HuH-7.5 (cell line): Measurements from ENCODE around the gene SSX2IP.
"Not testable (repeated sequence)": the region's sequence is repeated elsewhere in the genome, so short reads cannot be mapped to it uniquely, and the experiment has no call there.

Experiments
- DNase-seq: peaks from one replicate; pipeline ENCODE4 v3.0.0; 2011; ENCODE audit warnings: low spot score

Gene SSX2IP

DNA sequence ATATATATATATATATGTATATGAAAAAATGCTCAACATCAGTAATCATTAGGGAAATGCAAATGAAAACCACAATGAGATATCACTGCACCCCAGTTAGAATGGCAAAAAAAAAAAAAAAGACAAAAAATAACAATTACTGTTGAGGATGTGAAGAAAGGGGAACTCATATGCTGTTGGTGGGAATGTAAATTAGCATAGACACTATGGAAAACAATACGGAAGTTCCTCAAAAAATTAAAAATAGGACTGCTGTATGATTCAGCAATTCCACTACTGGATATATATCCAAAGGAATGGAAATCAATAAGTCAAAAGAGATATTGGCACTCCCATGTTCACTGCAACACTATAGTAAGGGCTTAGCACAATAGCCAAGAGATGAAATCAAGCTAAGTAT lies 74.5 kb downstream of the SSX2IP start:
- no peak for DNase-seq

DNA sequence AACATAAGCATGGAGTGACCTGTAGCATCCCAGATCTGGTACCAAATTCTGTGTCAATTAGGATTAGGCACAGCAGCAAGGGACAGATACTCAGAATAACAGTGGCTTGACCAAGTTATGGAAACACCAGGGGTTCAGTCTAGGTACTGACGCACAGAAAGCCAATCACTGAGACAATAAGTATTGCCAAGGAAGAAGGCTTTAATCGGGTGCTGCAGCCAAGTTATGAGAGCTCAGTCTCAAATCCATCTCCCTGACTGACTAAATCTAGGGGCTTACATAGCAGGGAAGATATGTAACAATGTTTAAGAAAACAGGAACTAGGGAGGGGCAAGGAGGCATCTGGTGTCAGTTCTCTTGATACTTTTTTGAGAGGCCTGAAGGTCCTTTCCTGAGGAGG lies 76.4 kb downstream of the SSX2IP start:
- DNase-seq, result no peak

DNA sequence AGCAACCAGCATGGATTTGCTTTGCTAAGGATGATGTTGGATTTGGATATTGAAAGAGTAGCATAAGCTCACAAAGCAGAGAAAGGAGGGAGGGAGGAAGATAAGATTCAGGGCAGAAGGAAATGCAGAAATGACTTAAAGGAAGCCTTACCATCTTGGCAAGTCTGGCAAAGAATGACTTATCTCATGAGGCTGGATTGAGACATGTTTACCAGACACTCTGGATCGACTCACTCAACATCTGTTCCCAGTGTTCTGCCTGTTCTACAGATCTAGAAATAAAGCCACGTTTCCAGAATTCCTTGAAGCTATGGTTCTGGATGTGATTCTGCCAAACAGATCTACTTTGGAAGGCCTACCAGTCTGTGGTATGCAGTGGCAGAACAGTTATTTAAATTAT lies 77.2 kb downstream of the SSX2IP start:
- DNase-seq, result no peak

DNA sequence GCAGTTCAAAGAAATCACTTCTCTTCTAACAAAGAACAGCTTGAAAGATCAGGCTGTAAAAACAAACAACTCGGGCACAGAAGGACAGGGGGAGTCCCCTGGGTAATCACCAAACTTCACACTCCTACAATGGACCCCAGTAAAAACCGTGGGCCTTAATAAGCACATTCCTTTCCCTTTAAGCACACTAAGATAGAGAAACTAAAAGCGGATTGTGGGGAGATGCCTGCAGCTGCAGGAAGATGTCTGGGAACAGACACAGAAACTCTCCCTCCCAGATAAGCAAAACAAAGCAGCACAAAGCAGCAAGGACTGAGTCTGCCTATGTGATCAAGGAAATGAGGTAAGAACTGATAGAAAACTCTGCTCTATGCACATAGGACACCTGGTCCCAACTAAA lies 78.5 kb downstream of the SSX2IP start:
- DNase-seq, result no peak

DNA sequence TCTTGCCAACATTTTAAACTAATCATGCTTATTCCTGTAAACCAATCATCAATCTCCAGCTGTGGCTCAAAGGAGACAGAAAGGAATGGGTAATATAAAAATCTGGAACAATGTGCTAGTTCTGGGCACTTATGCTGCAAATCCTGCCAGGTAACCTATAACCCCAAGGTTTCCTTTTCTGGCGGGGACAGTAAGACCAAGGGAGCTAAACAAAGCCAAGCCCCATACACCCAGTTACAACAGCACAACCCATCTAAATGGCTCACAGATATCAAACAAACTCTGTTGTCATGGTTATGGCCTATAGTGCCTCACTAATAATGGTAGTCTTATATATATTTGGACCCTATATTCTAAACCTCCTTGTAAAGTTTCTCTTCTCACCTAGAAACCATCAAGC lies 79.2 kb downstream of the SSX2IP start:
- DNase-seq, result no peak

DNA sequence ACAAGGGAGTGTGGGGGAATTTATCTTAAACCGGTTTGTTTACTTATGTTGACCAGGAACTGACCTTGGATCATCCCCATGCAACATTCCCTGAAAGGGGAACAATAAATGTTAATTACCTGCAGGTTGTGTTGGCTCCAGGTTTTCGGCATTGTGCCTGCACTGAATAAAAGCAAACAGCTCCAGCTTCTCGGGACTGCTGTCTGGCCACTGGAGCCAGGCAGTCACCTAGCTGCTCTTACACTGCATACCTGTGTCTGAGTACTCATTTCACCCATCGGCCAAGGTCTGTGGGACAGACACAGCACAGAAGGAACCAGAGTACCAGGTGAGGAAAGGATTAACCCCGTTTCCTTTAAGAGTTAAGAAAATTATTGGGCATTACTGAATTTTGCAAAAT lies 83.3 kb downstream of the SSX2IP start:
- no peak for DNase-seq

DNA sequence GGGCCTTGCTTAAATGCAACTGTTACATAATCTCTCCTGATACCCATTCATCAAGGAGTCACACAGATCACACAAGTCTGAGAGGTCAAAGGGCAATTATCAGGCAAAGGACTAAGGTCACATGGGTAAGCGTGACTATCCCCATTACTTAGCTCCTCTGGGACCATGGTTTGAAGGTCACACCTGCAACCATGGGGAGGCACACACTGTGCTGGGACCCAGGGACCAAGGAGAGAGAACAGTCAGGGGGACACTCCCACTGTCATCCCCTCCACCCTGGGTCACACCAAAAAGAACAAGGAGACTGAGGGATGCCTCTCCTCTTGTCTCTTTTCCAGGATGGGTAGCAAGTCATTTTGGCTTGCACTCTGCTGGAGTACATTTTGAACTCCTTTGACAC lies 85.1 kb downstream of the SSX2IP start:
- DNase-seq, result no peak

DNA sequence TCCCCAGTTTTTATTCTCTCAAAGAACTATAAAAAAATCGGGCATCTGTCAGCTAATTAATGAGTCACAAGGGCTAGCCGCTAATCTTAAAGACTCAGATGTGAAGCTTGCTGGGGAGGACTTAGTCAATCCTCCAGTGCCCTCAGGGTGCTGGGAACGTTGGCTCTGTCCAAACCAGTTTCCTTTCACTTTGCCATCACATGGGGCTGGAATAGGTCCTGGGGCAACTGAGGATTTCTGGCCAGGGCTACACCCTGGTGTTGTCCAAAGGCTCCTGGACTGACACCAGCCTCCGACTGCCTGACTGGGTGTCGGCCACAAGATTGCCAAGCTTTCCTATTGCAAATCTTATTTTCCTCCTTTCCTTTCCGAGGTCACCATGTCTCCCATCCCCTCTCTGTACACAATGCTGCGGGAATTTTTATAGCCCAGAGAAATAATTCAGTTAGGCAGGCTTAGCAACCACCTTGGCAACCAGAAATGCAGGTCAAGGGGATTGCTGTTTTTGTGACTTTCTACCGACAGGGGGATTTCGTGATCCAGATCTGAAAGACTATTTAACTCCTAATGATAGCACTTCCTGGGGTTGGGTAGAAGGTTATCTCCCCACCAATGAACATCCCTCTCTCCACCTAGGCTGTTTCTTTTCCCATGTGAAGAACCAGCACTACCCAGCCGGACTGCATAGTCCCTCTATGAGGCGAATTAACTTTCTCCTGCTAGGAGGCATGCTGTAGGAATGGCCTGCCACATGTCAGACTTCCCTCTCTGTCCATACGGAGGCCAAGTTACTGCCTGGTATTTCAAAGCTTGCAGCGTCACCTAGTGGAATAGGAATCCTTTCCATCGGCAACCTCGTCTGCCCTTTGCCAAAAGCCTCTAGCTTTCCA lies 86.1 kb downstream of the SSX2IP start:
- DNase-seq, result no peak

DNA sequence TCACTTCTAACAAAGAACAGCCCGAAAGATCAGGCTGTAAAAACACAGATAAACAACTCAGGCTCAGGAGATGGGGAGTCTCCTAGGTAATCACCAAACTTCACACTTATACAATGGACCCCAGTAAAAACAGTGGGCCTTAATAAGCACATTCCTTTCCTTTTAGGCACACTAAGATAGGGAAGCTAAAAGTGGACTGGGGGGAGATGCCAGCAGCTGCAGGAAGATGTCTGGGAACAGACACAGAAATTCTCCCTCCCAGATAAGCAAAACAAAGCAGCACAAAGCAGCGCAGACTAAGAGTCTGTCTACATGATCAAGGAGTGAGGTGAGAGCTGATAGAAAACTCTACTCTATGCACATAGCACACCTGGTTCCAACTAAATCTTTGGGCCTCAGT lies 87.0 kb downstream of the SSX2IP start:
- no peak for DNase-seq

DNA sequence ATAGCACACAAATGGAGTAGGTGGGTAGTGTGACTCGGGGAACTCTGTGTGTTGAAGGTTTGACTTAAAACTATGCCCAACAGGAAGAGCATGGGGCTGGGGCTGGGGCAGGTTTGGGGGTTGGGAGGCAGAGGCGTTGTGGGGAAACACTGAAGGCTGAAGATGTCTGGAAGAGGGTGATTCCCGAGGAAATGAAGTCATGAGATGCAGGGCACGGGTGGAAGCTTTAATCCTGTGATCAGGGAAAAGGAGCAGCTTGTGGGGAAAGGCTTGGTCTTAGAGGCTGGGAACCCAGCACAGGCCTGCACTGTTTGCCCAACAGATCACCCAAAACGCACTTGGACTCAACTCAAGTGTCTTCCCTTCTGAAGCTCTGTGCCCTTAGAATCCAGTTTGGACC lies 89.5 kb downstream of the SSX2IP start:
- DNase-seq, result no peak

DNA sequence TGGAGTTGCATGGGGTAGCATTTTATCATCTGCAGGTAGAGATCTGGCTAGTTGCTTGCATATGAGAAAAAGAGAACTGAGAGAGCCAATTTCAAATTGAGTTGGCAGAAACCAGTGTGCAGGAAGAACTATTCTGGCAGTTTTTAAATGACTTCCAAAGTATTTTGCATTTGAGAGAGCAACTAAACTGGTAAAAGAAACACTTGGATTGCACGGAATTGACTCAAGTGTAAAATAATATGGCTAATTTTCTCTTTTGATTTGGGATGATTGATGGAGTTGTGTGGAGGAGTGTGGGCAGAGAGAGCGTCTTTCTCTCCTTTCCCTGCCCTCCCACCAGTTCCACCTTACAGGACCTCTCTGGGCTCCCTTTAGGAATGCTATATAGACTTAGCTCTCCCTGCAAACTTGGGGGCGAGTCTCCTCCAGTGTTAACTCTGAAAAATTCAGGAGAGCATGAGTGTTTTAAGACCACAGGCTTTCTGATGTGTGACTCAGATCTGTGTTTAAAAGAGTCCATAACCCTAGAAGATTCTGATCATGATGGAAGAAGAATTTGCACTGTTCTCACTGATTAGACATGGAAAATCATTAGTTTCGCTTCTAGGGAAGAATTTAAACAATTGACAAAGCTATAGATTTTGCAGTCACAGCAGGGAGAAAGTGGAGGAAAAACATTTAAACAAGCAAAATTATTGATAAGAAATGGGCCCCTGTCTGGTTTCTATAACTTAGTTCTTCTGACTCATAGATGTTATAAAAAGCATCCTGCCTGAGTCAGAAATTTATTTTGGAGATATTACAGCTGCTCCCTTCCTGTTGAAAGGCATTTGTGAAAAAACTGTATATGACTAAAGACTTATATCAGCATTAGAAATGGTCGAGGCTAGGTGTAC lies 91.2 kb downstream of the SSX2IP start:
- DNase-seq, result no peak

DNA sequence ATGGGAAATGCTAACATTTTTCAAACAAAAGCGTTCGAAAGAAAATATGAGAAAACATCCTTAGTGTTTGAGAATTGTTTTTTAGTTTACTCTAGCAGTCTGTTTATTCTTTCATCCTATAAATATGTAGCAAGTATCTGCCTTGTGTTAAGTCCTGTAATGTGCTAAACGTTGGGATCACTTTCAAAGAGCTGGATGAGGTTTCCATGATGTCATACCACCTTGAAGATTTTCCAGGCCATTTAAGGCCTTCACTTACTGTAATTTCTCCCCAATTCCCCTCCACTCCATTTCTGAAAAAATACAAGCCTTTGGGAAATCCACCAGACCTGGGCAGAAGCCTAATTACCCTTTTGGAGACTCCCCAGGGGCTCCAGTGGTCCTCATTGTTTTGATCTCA lies 91.8 kb downstream of the SSX2IP start:
- DNase-seq, result no peak

DNA sequence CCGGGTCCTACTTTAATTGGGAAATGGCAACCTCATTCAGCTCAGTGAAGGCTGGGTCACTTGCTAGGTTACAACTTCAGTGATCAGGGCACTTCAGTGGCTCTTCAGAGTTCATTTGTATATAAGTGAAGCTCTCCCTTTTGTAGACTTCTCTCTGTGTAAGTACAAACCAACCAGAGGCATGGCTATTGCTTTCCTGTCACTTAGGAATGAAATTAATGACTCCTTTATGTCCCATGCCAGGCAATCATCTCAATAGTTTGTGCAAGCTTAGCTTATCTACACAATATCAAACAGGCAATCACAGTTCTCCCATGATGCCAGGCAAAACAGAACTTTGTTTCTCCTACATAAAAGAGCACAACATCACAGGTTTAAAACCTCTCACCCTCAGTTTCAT lies 93.2 kb downstream of the SSX2IP start:
- DNase-seq, result no peak

DNA sequence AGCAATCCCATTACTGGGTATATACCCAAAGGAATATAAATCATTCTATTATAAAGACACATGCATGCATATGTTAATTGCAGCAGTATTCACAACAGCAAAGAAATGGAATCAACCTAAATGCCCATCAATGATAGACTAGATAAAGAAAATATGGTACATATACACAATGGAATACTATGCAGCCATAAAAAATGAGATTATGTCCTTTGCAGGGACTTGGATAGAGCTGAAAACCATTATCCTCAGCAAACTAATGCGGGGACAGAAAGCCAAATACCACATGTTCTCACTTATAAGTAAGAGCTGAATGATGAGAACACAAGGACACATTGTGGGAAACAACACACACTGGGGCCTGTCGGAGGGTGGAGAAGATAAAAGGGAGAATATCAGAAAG lies 95.3 kb downstream of the SSX2IP start:
- not testable (repeated sequence) for DNase-seq
